Brain pericyte (primary cell): ENCODE data around the gene MTX1.

Experiments
- DNase-seq: peaks from one replicate; pipeline ENCODE4 v3.0.0-alpha.2; 2012; ENCODE audit warnings: low read depth, low spot score

The MTX1 gene

DNA sequence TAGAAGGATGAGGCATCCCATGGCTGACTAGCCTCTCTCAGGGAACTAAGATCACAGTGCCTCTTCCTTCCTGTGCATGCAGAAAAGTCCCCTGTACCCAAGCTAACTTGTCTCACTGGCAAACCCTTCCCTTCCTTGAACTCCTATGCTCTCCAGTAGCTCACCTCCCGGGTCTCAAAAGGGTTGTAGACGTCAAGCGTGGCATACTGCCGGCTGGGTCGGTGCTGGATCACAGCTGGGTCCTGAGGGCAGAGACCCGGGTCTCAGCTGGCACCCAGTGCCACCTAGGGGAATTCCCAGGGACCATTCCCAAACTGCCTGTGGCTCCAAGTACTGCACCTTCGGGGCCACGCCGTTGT, 53.0 kb downstream of the MTX1 start:
- no peak for DNase-seq

DNA sequence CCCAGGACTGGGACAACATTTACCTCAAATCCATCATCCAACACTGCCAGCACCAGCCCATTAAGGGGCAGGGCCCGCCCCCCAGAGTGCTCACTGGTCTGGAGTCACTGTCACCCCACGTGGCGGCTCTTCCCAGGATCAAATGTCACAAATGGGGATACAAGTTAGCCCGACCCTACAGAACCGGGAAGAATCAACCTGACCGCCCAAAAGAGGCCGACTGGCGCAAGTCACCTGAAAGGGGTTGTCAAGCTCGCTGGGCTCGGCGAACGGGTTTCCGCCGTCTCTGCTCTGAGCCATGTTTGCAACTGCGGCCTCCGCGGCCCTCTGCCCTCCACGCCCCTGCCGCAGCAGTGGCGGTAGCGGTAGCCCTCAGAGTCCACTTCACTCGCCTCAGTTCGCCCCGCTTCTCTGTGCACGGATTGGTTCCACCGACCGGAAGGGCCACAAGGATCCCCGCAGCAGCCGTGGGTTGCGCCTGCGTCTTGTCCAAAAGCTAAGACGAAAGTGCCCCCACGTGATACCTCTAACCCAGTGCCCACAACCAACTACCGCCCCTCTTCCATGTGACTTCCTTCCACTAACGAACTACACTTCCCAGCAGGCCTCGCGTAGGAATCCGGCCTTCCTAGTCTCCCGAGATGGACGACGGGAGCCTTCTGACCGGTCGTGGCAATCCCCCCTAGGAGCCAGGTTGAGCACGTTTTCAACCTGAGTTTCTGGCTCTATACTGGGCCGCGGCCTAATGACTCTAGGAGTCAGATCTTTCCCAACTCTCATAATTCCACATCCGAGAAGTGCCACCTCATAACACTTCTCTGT, 53.6 kb downstream of the MTX1 start, which contains the start of gene SCAMP3:
SCAMP3 (minus strand) TSS at position 509 of the 822 bp plus-strand sequence; CDS start at position 300, 209 bp downstream.
- DNase-seq, result peak; percentile 93

DNA sequence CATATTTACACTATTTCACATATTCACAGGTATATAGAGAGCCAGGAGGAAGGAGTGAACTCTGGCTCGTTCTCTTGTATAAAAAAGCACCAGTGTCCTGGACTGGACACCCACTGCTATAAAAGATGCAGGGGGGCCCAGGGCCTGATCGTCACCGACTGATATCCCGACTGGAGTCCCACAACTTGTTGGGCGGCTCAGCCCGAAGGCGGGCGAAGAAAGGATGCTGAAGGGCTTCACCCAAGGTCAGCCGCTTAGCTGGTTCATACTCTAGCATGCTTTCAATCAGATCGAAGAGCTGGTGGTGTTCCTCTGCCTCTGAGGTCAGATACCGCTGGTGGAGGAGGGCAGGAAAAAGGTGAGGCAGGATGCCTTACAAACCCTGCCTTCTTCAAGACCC, 54.6 kb downstream of the MTX1 start:
- no peak for DNase-seq
